Mucosa of descending colon (tissue), 3 donors: ENCODE measurements around the gene AZU1. TPM values are rescaled to one million over a fixed set of nuclear protein-coding genes. Genes with fewer than 3 reads are reported as not detected.

ENCODE experiments used
- ATAC-seq: fragments of 200-7000 bp; cut with Tn5 transposase; one replicate; pipeline ENCODE4 v1.9.1; 2020; ENCODE audit warnings: mild to moderate bottlenecking, moderate library complexity
- DNase-seq, 3 donors: peaks; one replicate each; pipeline ENCODE4 v3.0.0-alpha.2; 2020
- H3K36me3 ChIP-seq: fragments of 200-600 bp; one replicate; pipeline ENCODE4 v1.8.0; 2021; ENCODE audit warnings: low read depth, mild to moderate bottlenecking
- H3K4me1 ChIP-seq: fragments of 200-600 bp; one replicate; pipeline ENCODE4 v1.8.0; 2021; ENCODE audit warnings: low read depth, mild to moderate bottlenecking
- H3K4me3 ChIP-seq: fragments of 200-600 bp; one replicate; pipeline ENCODE4 v1.8.0; 2021; ENCODE audit warnings: mild to moderate bottlenecking
- H3K9me3 ChIP-seq: fragments of 200-600 bp; one replicate; pipeline ENCODE4 v1.8.0; 2021; ENCODE audit warnings: mild to moderate bottlenecking
- CTCF ChIP-seq: fragments of 200-600 bp; IDR thresholded peaks from one replicate; pipeline ENCODE4 v1.8.0; 2022; ENCODE audit warnings: antibody characterized with exemption, mild to moderate bottlenecking
- intact Hi-C, 2 donors: fragments of 100-400 bp; cut with DNase I in 1 of 2; cut with micrococcal nuclease in 1 of 2; formaldehyde crosslinking; loops; one replicate each; pipeline versions ENCODE4 v1.11.0 to v1.11.1; 2022; cut with DNase I, micrococcal nuclease
- total RNA-seq, 3 donors: library from RNA; stranded (reverse); fragmentation: NEBNext Ultra II Directional in 2 of 3; extraction: Animal tissue kit (Norgen Biotek cat#: 25700) in 2 of 3; gene quantifications; one replicate each; pipeline versions ENCODE4 v1.2.1 to v1.2.4, GENCODE V29; 2021 to 2023
- donor health status: DM: no; HTN: no; CAD: no; lungs with moderate emphysema.
- donor health status: DM: no; HTN: no; CAD: no.
- donor health status: DM: no; HTN: yes; CAD: no.

AZU1 gene
- total RNA-seq, 3 donors from 2014 or later: 0.25 TPM; not detected in 2

GRCh38 chr19:789701-790060 lies 38.0 kb upstream of the AZU1 start:
- H3K9me3 ChIP-seq: no peaks in the 10 kb centered on the region
- no peaks in the 10 kb centered on the region for H3K4me1 ChIP-seq
- ATAC-seq (peak; percentile 17), DNase-seq (no peak)
- intact Hi-C loops: no loop called here
- no peak for TF ChIP-seq CTCF
- no peak overlapping the region for H3K4me3 ChIP-seq
- no peaks in the 10 kb centered on the region for H3K36me3 ChIP-seq

- no peak for DNase-seq
- no peaks in the 10 kb centered on the region for H3K36me3 ChIP-seq
- H3K9me3 ChIP-seq: no peaks in the 10 kb centered on the region
- peaks cover 5% of the 10 kb centered on the region for H3K4me1 ChIP-seq
- ATAC-seq: no peak
- no peak for TF ChIP-seq CTCF
- no peak overlapping the region for H3K4me3 ChIP-seq
- intact Hi-C loops: no loop called here
These were observed 36.5 kb upstream of the AZU1 start for GRCh38 chr19:791007-791566.

GRCh38 chr19:791567-792305 lies 35.9 kb upstream of the AZU1 start:
- intact Hi-C loops: no loop called here
- no peak overlapping the region for H3K4me3 ChIP-seq

GRCh38 chr19:792306-792885 lies 35.2 kb upstream of the AZU1 start:
- no peak for ATAC-seq
- no peak for DNase-seq
- Histone ChIP-seq H3K36me3 (peaks cover 5% of the 10 kb centered on the region), H3K9me3 (no peaks in the 10 kb centered on the region), H3K4me1 (peaks cover 8% of the 10 kb centered on the region), H3K4me3 (no peak overlapping the region)
- TF ChIP-seq CTCF: no peak
- intact Hi-C loops: no loop called here

More at GRCh38 chr19:791567-792305, 35.9 kb upstream of the AZU1 start:
- peaks cover 8% of the 10 kb centered on the region for H3K4me1 ChIP-seq
- no peaks in the 10 kb centered on the region for H3K36me3 ChIP-seq
- no peaks in the 10 kb centered on the region for H3K9me3 ChIP-seq
- DNase-seq: no peak
- TF ChIP-seq CTCF: no peak
- no peak for ATAC-seq

GRCh38 chr19:793806-794205 lies 33.8 kb upstream of the AZU1 start:
- Histone ChIP-seq H3K9me3 (no peaks in the 10 kb centered on the region), H3K4me1 (peaks cover 9% of the 10 kb centered on the region), H3K36me3 (peaks cover 5% of the 10 kb centered on the region), H3K4me3 (no peak overlapping the region)
- peak in 1 of 3 donors; percentile 31 for DNase-seq
- no peak for TF ChIP-seq CTCF
- ATAC-seq: no peak
- intact Hi-C loops: no loop called here
